GM10248 (cell line): ENCODE measurements around the gene BOLA2.
"Not testable (repeated sequence)": the region's sequence is repeated elsewhere in the genome, so short reads cannot be mapped to it uniquely, and the experiment has no call there.

Experiments used
- CTCF ChIA-PET: fragments of 300-600 bp; sonication (Branson Sonifier 250); formaldehyde crosslinking; extraction: SDS; loops from one replicate; lab custom pipeline; 2021; ENCODE audit warnings: antibody characterized with exemption; lab: Yijun Ruan, JAX
- POLR2A ChIA-PET: fragments of 350-650 bp; sonication (Branson Sonifier 250); formaldehyde crosslinking; extraction: SDS; loops from one replicate; lab custom pipeline; 2020; ENCODE audit warnings: antibody characterized with exemption; lab: Yijun Ruan, JAX
- DNase-seq: peaks from one replicate; pipeline ENCODE4 v3.0.0; 2012; ENCODE audit errors: extremely low spot score

Gene BOLA2

GRCh38 chr16:29454269-29454668 is at the start of gene BOLA2, which contains the start of gene SLX1B:
Gene BOLA2 (minus strand): TSS chr16:29454351. CDS start chr16:29454253, 98 bp downstream.
Gene SLX1B (plus strand): TSS chr16:29454533.
- DNase-seq, CTCF ChIA-PET, POLR2A ChIA-PET: not testable (repeated sequence)

- POLR2A ChIA-PET, CTCF ChIA-PET, DNase-seq: not testable (repeated sequence)
These were observed 28.1 kb upstream of the BOLA2 start for GRCh38 chr16:29482276-29482675.

- CTCF ChIA-PET, POLR2A ChIA-PET, DNase-seq: not testable (repeated sequence)
These were observed 17.9 kb upstream of the BOLA2 start for GRCh38 chr16:29472065-29472464.

GRCh38 chr16:29469660-29470059 is 15.5 kb upstream of the BOLA2 start:
- POLR2A ChIA-PET, DNase-seq, CTCF ChIA-PET: not testable (repeated sequence)

- DNase-seq, CTCF ChIA-PET, POLR2A ChIA-PET: not testable (repeated sequence)
These were observed 13.7 kb upstream of the BOLA2 start for GRCh38 chr16:29467654-29468366.

GRCh38 chr16:29466904-29467303 is 12.8 kb upstream of the BOLA2 start:
- CTCF ChIA-PET, DNase-seq, POLR2A ChIA-PET: not testable (repeated sequence)

- CTCF ChIA-PET, DNase-seq, POLR2A ChIA-PET: not testable (repeated sequence)
These were observed 12.1 kb upstream of the BOLA2 start for GRCh38 chr16:29465985-29466824.

GRCh38 chr16:29460647-29461030 is 6.5 kb upstream of the BOLA2 start:
- DNase-seq, POLR2A ChIA-PET, CTCF ChIA-PET: not testable (repeated sequence)

- CTCF ChIA-PET, POLR2A ChIA-PET: not testable (repeated sequence)
These were observed 5.8 kb upstream of the BOLA2 start, which contains the start of gene SULT1A4 for GRCh38 chr16:29459706-29460646. Gene SULT1A4 (plus strand): TSS chr16:29459913. CDS start chr16:29461386, 1,473 bp downstream.

GRCh38 chr16:29457660-29458059 is 3.5 kb upstream of the BOLA2 start:
- CTCF ChIA-PET, DNase-seq, POLR2A ChIA-PET: not testable (repeated sequence)

More at GRCh38 chr16:29459706-29460646, 5.8 kb upstream of the BOLA2 start, which contains the start of gene SULT1A4:
- not testable (repeated sequence) for DNase-seq

GRCh38 chr16:29454828-29455227 is 677 bp upstream of the BOLA2 start:
- CTCF ChIA-PET, DNase-seq, POLR2A ChIA-PET: not testable (repeated sequence)

- POLR2A ChIA-PET, CTCF ChIA-PET, DNase-seq: not testable (repeated sequence)
These were observed 397 bp downstream of the BOLA2 start for GRCh38 chr16:29453754-29454153.

- CTCF ChIA-PET, DNase-seq, POLR2A ChIA-PET: not testable (repeated sequence)
These were observed 28.8 kb downstream of the BOLA2 start for GRCh38 chr16:29425390-29425789.

GRCh38 chr16:29423587-29423986 is 30.6 kb downstream of the BOLA2 start:
- POLR2A ChIA-PET, DNase-seq, CTCF ChIA-PET: not testable (repeated sequence)

GRCh38 chr16:29405249-29405648 is 48.9 kb downstream of the BOLA2 start:
- POLR2A ChIA-PET, DNase-seq, CTCF ChIA-PET: not testable (repeated sequence)
